ENCODE results near the gene KCNQ1.

KCNQ1 gene

DNA sequence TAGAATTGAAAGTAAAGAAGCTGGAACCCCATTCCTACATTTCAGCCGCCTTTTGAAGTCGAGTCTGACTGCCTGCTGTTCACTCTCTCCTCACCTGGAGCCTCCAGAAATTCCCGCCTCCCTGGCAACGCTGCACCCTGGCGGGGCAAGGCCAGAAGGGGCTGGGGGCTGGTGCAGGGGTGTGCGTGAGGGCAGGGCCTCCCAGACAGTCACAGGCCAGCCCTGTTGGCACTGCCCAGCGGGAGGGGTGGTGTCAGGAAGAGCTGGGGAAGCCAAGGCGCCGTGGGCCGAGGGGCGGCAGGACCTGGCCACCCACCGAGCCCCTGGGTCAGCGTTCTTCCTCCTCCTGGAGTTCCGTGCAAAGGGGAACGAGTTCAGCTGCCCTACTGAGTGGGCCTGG, 131.7 kb downstream of the KCNQ1 start:
- no peak for TF ChIP-seq EZH2phosphoT487 (IDR thresholded peaks at IDR 0.05; ENCODE audit: borderline replicate concordance)
- TF ChIP-seq, protein P1, sequence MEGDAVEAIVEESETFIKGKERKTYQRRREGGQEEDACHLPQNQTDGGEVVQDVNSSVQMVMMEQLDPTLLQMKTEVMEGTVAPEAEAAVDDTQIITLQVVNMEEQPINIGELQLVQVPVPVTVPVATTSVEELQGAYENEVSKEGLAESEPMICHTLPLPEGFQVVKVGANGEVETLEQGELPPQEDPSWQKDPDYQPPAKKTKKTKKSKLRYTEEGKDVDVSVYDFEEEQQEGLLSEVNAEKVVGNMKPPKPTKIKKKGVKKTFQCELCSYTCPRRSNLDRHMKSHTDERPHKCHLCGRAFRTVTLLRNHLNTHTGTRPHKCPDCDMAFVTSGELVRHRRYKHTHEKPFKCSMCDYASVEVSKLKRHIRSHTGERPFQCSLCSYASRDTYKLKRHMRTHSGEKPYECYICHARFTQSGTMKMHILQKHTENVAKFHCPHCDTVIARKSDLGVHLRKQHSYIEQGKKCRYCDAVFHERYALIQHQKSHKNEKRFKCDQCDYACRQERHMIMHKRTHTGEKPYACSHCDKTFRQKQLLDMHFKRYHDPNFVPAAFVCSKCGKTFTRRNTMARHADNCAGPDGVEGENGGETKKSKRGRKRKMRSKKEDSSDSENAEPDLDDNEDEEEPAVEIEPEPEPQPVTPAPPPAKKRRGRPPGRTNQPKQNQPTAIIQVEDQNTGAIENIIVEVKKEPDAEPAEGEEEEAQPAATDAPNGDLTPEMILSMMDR (conservative IDR thresholded peaks at IDR 0.05; ENCODE audit: low read length): no peak
- Histone ChIP-seq H3K36me3 (ENCODE audit: insufficient read depth, low read length) (no peaks in the 10 kb centered on the region), H3K4me2 (ENCODE audit: low read depth, low read length, poor library complexity, severe bottlenecking) (no peak overlapping the region)

DNA sequence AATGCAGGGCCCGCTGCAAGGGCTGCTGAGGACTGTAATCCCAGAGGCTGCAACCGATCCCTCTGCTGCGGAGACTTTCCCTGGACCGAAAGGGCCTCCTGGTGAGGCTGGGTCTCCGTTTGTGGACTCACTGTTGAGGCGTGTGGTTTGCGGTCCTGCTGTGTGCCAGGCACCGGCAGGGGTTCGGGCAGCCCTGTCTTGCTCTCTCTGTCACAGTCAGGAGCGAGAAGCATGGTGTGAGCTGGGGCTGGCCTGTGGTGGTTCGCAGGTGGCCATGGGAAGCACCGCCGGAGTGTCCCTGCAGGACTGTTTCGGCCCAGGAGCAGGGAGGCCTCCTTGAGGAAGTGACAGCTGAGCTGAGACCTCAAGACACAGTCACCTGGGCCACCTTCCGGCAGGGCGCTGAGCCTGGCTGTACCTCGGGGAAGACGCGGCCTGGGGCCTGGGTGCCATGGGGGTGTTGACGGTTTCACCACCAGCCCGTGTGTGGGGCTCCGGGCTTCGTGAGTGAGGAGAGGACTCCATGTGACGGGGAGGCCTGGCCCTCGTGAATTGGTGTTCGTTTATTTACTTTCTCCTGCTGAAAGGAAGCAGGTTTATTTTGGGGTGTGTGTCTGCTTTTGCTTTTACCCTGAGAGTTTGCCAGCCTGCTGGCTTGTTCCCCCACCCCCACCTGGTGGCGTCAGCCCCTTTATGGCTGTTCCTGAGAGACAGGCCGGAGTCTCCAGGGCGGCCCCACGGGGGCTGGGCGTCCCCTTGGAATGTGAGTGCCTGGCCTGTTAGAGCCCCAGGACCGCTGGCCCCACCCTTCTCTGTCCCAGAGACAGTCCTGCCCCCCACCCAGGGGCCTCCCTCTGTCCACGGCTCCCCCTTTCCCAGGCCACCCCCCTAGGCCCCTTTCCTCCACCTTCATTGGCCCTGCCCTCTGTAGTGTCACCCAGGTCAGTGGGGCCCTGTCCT, 132.5 kb downstream of the KCNQ1 start:
- no peak overlapping the region for H2AFZ ChIP-seq (ENCODE audit: low read length)
- TF ChIP-seq EZH2phosphoT487 (IDR thresholded peaks at IDR 0.05; ENCODE audit: borderline replicate concordance): no peak
- TF ChIP-seq, protein P1 (conservative IDR thresholded peaks at IDR 0.05; ENCODE audit: low read length): no peak
- no peak overlapping the region for H3K4me2 ChIP-seq (ENCODE audit: low read depth, low read length, poor library complexity, severe bottlenecking)
- no peak overlapping the region for H3K9ac ChIP-seq (ENCODE audit: low read depth, low read length, poor library complexity, severe bottlenecking)
- H3K4me1 ChIP-seq (ENCODE audit: insufficient read depth, low read length, poor library complexity, severe bottlenecking): no peaks in the 10 kb centered on the region
- no peaks in the 10 kb centered on the region for H3K79me2 ChIP-seq (ENCODE audit: insufficient read depth, low read length)
- no peaks in the 10 kb centered on the region for H4K20me1 ChIP-seq (ENCODE audit: insufficient read depth, low read length, poor library complexity, severe bottlenecking)
- H3F3A ChIP-seq (ENCODE audit: low read depth): no peaks in the 10 kb centered on the region
- no peak overlapping the region for H3K4me3 ChIP-seq (ENCODE audit: low read length, poor library complexity, severe bottlenecking)
- no peaks in the 10 kb centered on the region for H3K9me3 ChIP-seq (ENCODE audit: insufficient read depth, low read depth, low read length)
- H3K9me2 ChIP-seq (replicated peaks; ENCODE audit: low read depth, low read length): no peaks in the 10 kb centered on the region
- no peaks in the 10 kb centered on the region for H3K27me3 ChIP-seq (ENCODE audit: insufficient read depth, low read length, poor library complexity, severe bottlenecking)
- H3K36me3 ChIP-seq (ENCODE audit: insufficient read depth, low read length): no peaks in the 10 kb centered on the region

More for the DNA sequence above, 131.7 kb downstream of the KCNQ1 start:
- H3K9ac ChIP-seq (ENCODE audit: low read depth, low read length, poor library complexity, severe bottlenecking): no peak overlapping the region
- no peaks in the 10 kb centered on the region for H3K27me3 ChIP-seq (ENCODE audit: insufficient read depth, low read length, poor library complexity, severe bottlenecking)
- no peaks in the 10 kb centered on the region for H3F3A ChIP-seq (ENCODE audit: low read depth)
- H2AFZ ChIP-seq (ENCODE audit: low read length): no peak overlapping the region
- H3K79me2 ChIP-seq (ENCODE audit: insufficient read depth, low read length): no peaks in the 10 kb centered on the region
- H3K4me1 ChIP-seq (ENCODE audit: insufficient read depth, low read length, poor library complexity, severe bottlenecking): no peaks in the 10 kb centered on the region
- H3K4me3 ChIP-seq (ENCODE audit: low read length, poor library complexity, severe bottlenecking): no peak overlapping the region
- no peaks in the 10 kb centered on the region for H3K9me3 ChIP-seq (ENCODE audit: insufficient read depth, low read depth, low read length)
- H3K9me2 ChIP-seq (replicated peaks; ENCODE audit: low read depth, low read length): no peaks in the 10 kb centered on the region
- H4K20me1 ChIP-seq (ENCODE audit: insufficient read depth, low read length, poor library complexity, severe bottlenecking): no peaks in the 10 kb centered on the region

DNA sequence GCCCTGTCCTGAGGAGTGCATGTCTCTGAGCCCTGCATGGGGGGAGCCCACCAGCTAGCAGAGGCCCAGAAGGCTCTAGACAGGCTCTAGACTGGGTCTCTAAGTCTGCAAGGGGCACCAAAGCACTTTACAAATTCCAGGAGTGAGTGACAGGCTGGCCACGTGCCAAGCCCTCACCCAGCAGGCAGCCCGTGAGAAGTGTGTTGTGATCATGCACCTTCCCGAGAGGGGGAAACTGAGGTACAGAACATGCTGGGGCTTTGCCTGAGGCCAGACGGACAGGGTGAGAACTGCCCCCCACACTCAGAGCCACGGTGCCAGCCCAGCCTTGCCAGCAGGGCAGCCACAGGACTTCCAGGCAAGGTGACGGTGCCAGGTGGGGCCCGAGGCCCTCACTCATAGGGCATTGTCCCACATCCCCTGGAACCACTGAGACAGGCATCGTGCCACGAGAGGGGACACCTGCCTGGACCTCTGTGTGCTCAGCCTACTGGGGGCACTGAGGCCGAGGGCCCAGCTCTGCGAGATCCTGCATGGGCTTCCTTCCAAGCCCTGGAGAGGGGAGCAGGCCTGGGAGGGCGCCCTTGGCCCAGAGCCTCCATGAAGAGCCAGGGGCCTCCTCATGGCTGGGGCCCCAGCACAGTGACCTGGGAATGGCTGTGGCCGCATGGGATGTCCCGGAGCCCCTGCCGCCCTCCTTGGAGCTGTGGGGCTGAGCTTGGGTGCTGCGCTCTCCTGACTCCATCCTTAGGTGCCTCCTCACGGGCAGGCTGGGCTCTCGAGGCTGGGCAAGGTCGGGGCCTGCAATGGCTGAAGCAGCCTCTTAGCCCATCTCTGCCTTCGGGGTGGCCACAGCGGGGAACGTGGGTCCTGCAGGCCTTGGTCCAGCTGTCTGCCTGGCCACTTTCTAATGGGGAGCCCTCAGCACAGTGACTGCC, 133.5 kb downstream of the KCNQ1 start:
- H3K36me3 ChIP-seq (ENCODE audit: insufficient read depth, low read length): no peaks in the 10 kb centered on the region
- H3K27me3 ChIP-seq (ENCODE audit: insufficient read depth, low read length, poor library complexity, severe bottlenecking): no peaks in the 10 kb centered on the region
- no peaks in the 10 kb centered on the region for H3F3A ChIP-seq (ENCODE audit: low read depth)

More for the DNA sequence above, 133.5 kb downstream of the KCNQ1 start:
- Histone ChIP-seq H3K4me3 (ENCODE audit: low read length, poor library complexity, severe bottlenecking) (no peak overlapping the region), H3K4me1 (ENCODE audit: insufficient read depth, low read length, poor library complexity, severe bottlenecking) (no peaks in the 10 kb centered on the region), H3K79me2 (ENCODE audit: insufficient read depth, low read length) (no peaks in the 10 kb centered on the region), H3K4me2 (ENCODE audit: low read depth, low read length, poor library complexity, severe bottlenecking) (no peak overlapping the region), H3K9ac (ENCODE audit: low read depth, low read length, poor library complexity, severe bottlenecking) (no peak overlapping the region), H4K20me1 (ENCODE audit: insufficient read depth, low read length, poor library complexity, severe bottlenecking) (no peaks in the 10 kb centered on the region), H3K9me3 (ENCODE audit: insufficient read depth, low read depth, low read length) (no peaks in the 10 kb centered on the region), H2AFZ (ENCODE audit: low read length) (no peak overlapping the region), H3K9me2 (replicated peaks; ENCODE audit: low read depth, low read length) (no peaks in the 10 kb centered on the region)
- TF ChIP-seq, protein P1 (conservative IDR thresholded peaks at IDR 0.05; ENCODE audit: low read length): no peak
- no peak for TF ChIP-seq EZH2phosphoT487 (IDR thresholded peaks at IDR 0.05; ENCODE audit: borderline replicate concordance)

Data from Loucy (cell line).